ENCODE data around the gene EHMT1. TPM values are rescaled to one million over a fixed set of nuclear protein-coding genes. Genes with fewer than 3 reads are reported as not detected.
A peak's percentile ranks its signal among the peaks of the same experiment; 100 is the strongest.

Gene EHMT1
- total RNA-seq, 1 donor from 2014 or later = 64.5 TPM

DNA sequence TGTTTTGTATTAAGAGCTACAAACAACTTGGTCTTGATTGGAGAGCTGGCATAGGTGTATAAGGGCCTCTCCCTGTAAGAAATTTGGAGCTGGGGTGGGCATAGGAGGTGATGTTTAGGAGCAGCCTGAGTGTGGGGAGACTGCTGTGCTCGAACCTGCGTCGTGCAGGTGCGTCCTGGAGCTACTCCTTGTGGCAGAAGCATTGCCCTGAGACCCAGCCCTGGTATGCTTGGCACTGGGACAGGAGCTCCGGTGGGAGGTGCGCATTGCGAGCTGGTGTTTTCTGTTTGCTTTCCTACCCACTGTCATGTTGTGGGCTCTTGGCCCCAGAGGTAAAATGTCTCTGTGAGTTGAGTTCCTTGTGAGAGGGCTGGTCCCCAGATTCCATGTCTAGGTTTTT is 46.4 kb downstream of the EHMT1 start:
- DNase-seq (ENCODE audit: low read depth) (no peak), FAIRE-seq (no peak)
- H3K36me3 Mint-ChIP-seq (ENCODE audit: low read depth, unreplicated experiment) = peaks cover 11% of the 10 kb centered on the region
- no peaks in the 10 kb centered on the region for H3K27me3 ChIP-seq (ENCODE audit: insufficient read depth, low read length)
- H3K36me3 ChIP-seq (ENCODE audit: insufficient read depth, low read length) = no peaks in the 10 kb centered on the region
- no peak for TF ChIP-seq EZH2 (IDR thresholded peaks at IDR 0.05; ENCODE audit: insufficient read depth, low read length)
- TF ChIP-seq, protein P1, sequence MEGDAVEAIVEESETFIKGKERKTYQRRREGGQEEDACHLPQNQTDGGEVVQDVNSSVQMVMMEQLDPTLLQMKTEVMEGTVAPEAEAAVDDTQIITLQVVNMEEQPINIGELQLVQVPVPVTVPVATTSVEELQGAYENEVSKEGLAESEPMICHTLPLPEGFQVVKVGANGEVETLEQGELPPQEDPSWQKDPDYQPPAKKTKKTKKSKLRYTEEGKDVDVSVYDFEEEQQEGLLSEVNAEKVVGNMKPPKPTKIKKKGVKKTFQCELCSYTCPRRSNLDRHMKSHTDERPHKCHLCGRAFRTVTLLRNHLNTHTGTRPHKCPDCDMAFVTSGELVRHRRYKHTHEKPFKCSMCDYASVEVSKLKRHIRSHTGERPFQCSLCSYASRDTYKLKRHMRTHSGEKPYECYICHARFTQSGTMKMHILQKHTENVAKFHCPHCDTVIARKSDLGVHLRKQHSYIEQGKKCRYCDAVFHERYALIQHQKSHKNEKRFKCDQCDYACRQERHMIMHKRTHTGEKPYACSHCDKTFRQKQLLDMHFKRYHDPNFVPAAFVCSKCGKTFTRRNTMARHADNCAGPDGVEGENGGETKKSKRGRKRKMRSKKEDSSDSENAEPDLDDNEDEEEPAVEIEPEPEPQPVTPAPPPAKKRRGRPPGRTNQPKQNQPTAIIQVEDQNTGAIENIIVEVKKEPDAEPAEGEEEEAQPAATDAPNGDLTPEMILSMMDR (IDR thresholded peaks at IDR 0.05; ENCODE audit: insufficient read depth, low read depth, low read length) = no peak
- no peak overlapping the region for H3K9ac ChIP-seq (ENCODE audit: low read length)
- peaks cover 80% of the 10 kb centered on the region for H3K79me2 ChIP-seq (ENCODE audit: insufficient read depth, low read length)
- no peaks in the 10 kb centered on the region for H3K27me3 Mint-ChIP-seq (ENCODE audit: low read depth, unreplicated experiment)
- peaks cover 19% of the 10 kb centered on the region for H3K4me1 ChIP-seq (ENCODE audit: insufficient read depth, low read length)
- H3K4me3 Mint-ChIP-seq (ENCODE audit: unreplicated experiment) = no peak overlapping the region
- H3K4me2 ChIP-seq (ENCODE audit: low read length) = peak overlapping the region; percentile 34
- H3K4me3 ChIP-seq (ENCODE audit: insufficient read depth, low read depth, low read length) = no peak overlapping the region
- no peaks in the 10 kb centered on the region for H3K9me3 ChIP-seq (ENCODE audit: insufficient read depth, low read depth, low read length)
- peaks cover 2% of the 10 kb centered on the region for H3K9me3 Mint-ChIP-seq (ENCODE audit: unreplicated experiment)
- H4K20me1 ChIP-seq (ENCODE audit: insufficient read depth, low read length) = peaks cover 83% of the 10 kb centered on the region
- H3K27ac ChIP-seq (ENCODE audit: low read depth, low read length) = no peak overlapping the region
- H3K27ac Mint-ChIP-seq (ENCODE audit: unreplicated experiment) = no peak overlapping the region
- H2AFZ ChIP-seq (ENCODE audit: low read depth, low read length) = peak overlapping the region; percentile 3
- H3K4me1 Mint-ChIP-seq (ENCODE audit: low read depth, unreplicated experiment) = peaks cover 16% of the 10 kb centered on the region

DNA sequence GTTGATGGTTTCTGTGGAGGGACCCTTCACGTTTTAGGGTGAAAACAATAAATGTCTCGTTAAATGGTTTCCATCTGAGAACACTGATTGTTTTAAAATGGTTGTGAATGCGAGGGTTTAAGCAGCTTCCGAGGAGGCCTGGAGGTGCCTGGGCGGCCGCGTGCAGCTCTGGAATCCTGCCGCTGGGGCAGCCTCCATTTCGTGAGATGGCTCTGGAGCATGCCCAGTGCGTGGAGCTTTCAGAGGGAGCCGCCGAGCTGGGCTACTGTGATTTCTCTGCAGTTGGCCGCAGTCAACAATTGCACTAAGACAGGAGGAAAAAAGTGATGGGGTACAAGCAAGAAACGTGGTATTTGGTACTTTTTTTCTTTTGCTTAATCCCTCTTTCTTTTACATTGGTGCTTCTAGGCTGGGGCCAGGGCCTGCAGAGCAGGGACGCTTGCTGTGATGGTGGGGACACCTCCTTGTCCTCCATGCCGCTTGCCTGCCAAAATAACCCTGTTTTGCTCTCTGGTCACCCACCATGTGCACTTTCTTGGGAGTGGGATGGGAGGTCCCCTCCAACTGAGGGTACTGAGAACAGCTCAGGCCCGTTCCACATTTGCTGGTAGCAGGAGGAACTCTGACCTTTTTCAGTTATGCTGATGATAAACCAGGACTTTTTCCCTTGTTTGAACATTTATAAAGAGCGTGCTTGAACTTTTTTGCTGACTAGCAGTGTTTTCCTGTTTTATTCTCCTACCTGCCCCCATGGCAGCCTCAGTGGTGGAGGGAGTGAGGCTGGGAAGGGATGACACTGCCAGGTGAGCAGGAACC is 47.1 kb downstream of the EHMT1 start:
- no peaks in the 10 kb centered on the region for H3K36me3 ChIP-seq (ENCODE audit: insufficient read depth, low read length)
- Mint-ChIP-seq H3K4me3 (ENCODE audit: unreplicated experiment) (no peak overlapping the region), H3K4me1 (ENCODE audit: low read depth, unreplicated experiment) (peaks cover 16% of the 10 kb centered on the region), H3K36me3 (ENCODE audit: low read depth, unreplicated experiment) (peaks cover 13% of the 10 kb centered on the region), H3K27ac (ENCODE audit: unreplicated experiment) (peak overlapping the region; percentile 34), H3K9me3 (ENCODE audit: unreplicated experiment) (peaks cover 2% of the 10 kb centered on the region), H3K27me3 (ENCODE audit: low read depth, unreplicated experiment) (no peaks in the 10 kb centered on the region)
- H4K20me1 ChIP-seq (ENCODE audit: insufficient read depth, low read length) = peaks cover 88% of the 10 kb centered on the region
- no peak overlapping the region for H3K9ac ChIP-seq (ENCODE audit: low read length)
- H3K4me2 ChIP-seq (ENCODE audit: low read length) = peak overlapping the region; percentile 34
- H3K4me1 ChIP-seq (ENCODE audit: insufficient read depth, low read length) = peaks cover 19% of the 10 kb centered on the region
- no peak overlapping the region for H3K27ac ChIP-seq (ENCODE audit: low read depth, low read length)
- FAIRE-seq (no peak), DNase-seq (ENCODE audit: low read depth) (no peak)
- H2AFZ ChIP-seq (ENCODE audit: low read depth, low read length) = peak overlapping the region; percentile 3
- H3K27me3 ChIP-seq (ENCODE audit: insufficient read depth, low read length) = no peaks in the 10 kb centered on the region
- TF ChIP-seq EZH2 (IDR thresholded peaks at IDR 0.05; ENCODE audit: insufficient read depth, low read length) = no peak
- TF ChIP-seq, protein P1 (IDR thresholded peaks at IDR 0.05; ENCODE audit: insufficient read depth, low read depth, low read length) = peak; percentile 26
- H3K4me3 ChIP-seq (ENCODE audit: insufficient read depth, low read depth, low read length) = no peak overlapping the region
- H3K9me3 ChIP-seq (ENCODE audit: insufficient read depth, low read depth, low read length) = no peaks in the 10 kb centered on the region
- peaks cover 81% of the 10 kb centered on the region for H3K79me2 ChIP-seq (ENCODE audit: insufficient read depth, low read length)

DNA sequence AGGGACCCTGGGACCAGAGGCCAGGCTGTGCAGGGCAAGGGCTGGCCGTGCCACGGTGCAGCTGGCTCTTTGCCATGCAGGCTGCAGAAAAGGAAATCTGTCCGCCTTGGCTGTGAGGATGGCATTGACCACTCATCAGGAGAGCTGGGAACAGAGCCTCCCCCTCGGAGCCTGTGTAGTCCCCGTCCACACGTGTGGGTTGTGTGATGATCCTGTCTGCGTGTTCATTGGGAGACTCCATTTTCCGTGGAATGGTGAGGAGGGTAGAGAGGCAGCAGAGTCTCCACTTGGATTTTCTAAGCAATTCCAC is 47.7 kb downstream of the EHMT1 start:
- H3K4me3 ChIP-seq (ENCODE audit: insufficient read depth, low read depth, low read length) = no peak overlapping the region
- H3K79me2 ChIP-seq (ENCODE audit: insufficient read depth, low read length) = peaks cover 83% of the 10 kb centered on the region
- no peak overlapping the region for H3K9ac ChIP-seq (ENCODE audit: low read length)
- H3K27me3 ChIP-seq (ENCODE audit: insufficient read depth, low read length) = no peaks in the 10 kb centered on the region
- peak overlapping the region; percentile 34 for H3K27ac Mint-ChIP-seq (ENCODE audit: unreplicated experiment)
- H3K4me1 ChIP-seq (ENCODE audit: insufficient read depth, low read length) = peaks cover 19% of the 10 kb centered on the region
- DNase-seq (ENCODE audit: low read depth) (no peak), FAIRE-seq (no peak)
- H3K4me3 Mint-ChIP-seq (ENCODE audit: unreplicated experiment) = no peak overlapping the region
- H3K36me3 ChIP-seq (ENCODE audit: insufficient read depth, low read length) = no peaks in the 10 kb centered on the region
- H3K27ac ChIP-seq (ENCODE audit: low read depth, low read length) = no peak overlapping the region
- H3K9me3 ChIP-seq (ENCODE audit: insufficient read depth, low read depth, low read length) = no peaks in the 10 kb centered on the region
- peaks cover 16% of the 10 kb centered on the region for H3K4me1 Mint-ChIP-seq (ENCODE audit: low read depth, unreplicated experiment)
- H3K4me2 ChIP-seq (ENCODE audit: low read length) = peak overlapping the region; percentile 34
- peaks cover 2% of the 10 kb centered on the region for H3K9me3 Mint-ChIP-seq (ENCODE audit: unreplicated experiment)
- no peak overlapping the region for H2AFZ ChIP-seq (ENCODE audit: low read depth, low read length)
- H3K27me3 Mint-ChIP-seq (ENCODE audit: low read depth, unreplicated experiment) = no peaks in the 10 kb centered on the region
- TF ChIP-seq, protein P1 (IDR thresholded peaks at IDR 0.05; ENCODE audit: insufficient read depth, low read depth, low read length) = no peak
- TF ChIP-seq EZH2 (IDR thresholded peaks at IDR 0.05; ENCODE audit: insufficient read depth, low read length) = no peak
- H3K36me3 Mint-ChIP-seq (ENCODE audit: low read depth, unreplicated experiment) = peaks cover 13% of the 10 kb centered on the region
- H4K20me1 ChIP-seq (ENCODE audit: insufficient read depth, low read length) = peaks cover 87% of the 10 kb centered on the region

Measured in astrocyte (in vitro differentiated cells and primary cell).